Measurements from ENCODE around the gene SLC25A10. TPM values are rescaled to one million over a fixed set of nuclear protein-coding genes. Genes with fewer than 3 reads are reported as not detected.

The SLC25A10 gene
- total and polyA plus RNA-seq, 8 donors, result 12.0 to 55.8 (median 24.1) TPM

DNA sequence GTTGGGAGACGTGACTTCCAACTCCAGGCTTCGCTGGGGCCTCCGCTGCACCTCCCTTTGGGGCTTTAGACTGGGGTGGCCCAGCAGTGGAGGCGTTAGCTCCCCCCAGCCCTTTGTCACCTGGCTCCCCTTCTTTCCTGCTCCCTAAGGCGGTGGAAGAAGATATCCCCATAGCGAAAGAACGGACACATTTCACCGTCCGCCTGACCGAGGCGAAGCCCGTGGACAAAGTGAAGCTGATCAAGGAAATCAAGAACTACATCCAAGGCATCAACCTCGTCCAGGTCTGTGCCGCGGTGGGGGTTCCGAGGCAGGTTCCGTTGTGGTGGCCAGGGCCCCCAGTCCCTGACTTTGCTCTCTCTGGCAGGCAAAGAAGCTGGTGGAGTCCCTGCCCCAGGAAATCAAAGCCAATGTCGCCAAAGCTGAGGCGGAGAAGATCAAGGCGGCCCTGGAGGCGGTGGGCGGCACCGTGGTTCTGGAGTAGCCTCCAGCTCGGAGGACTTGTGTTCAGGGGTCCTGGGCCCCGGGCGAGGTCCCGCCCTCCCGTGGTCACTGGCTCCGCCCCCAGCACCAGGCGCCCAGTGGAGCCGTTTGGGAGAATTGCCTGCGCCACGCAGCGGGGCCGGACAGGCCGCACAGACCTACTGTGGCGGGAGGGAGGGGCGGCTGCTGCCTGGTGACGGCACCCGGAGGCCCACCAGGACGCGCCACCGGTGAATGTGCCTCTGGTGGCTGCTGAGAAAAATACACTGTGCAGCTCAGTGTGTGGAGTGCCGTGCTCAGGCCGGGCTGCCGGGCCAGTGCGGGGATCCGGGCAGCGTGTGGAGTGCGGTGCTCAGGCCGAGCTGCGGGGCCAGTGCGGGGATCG lies 5.1 kb upstream of the SLC25A10 start:
- no peaks in the 10 kb centered on the region for H3K27me3 ChIP-seq
- no peaks in the 10 kb centered on the region for H3K9me3 ChIP-seq
- H3K4me1 ChIP-seq, result peaks cover 13 to 22% (median 14%) of the 10 kb centered on the region in 3 donors
- no peak for ATAC-seq
- no peak overlapping the region for H3K4me3 ChIP-seq
- intact Hi-C loops (cut with DNase I), result no loop called here
- no peak overlapping the region for H3K27ac ChIP-seq
- 93 to 95% methylated on average over 46 to 54 of the region's 54 CpGs for WGBS, 2 donors
- peaks cover 0 to 11% (median 0%) of the 10 kb centered on the region in 3 donors for H3K36me3 ChIP-seq
- FAIRE-seq, result no peak
- DNase-seq, result peak in 1 of 6 donors; percentile 76
- TF ChIP-seq, protein P1, sequence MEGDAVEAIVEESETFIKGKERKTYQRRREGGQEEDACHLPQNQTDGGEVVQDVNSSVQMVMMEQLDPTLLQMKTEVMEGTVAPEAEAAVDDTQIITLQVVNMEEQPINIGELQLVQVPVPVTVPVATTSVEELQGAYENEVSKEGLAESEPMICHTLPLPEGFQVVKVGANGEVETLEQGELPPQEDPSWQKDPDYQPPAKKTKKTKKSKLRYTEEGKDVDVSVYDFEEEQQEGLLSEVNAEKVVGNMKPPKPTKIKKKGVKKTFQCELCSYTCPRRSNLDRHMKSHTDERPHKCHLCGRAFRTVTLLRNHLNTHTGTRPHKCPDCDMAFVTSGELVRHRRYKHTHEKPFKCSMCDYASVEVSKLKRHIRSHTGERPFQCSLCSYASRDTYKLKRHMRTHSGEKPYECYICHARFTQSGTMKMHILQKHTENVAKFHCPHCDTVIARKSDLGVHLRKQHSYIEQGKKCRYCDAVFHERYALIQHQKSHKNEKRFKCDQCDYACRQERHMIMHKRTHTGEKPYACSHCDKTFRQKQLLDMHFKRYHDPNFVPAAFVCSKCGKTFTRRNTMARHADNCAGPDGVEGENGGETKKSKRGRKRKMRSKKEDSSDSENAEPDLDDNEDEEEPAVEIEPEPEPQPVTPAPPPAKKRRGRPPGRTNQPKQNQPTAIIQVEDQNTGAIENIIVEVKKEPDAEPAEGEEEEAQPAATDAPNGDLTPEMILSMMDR (IDR thresholded peaks at IDR 0.05), result no peak

DNA sequence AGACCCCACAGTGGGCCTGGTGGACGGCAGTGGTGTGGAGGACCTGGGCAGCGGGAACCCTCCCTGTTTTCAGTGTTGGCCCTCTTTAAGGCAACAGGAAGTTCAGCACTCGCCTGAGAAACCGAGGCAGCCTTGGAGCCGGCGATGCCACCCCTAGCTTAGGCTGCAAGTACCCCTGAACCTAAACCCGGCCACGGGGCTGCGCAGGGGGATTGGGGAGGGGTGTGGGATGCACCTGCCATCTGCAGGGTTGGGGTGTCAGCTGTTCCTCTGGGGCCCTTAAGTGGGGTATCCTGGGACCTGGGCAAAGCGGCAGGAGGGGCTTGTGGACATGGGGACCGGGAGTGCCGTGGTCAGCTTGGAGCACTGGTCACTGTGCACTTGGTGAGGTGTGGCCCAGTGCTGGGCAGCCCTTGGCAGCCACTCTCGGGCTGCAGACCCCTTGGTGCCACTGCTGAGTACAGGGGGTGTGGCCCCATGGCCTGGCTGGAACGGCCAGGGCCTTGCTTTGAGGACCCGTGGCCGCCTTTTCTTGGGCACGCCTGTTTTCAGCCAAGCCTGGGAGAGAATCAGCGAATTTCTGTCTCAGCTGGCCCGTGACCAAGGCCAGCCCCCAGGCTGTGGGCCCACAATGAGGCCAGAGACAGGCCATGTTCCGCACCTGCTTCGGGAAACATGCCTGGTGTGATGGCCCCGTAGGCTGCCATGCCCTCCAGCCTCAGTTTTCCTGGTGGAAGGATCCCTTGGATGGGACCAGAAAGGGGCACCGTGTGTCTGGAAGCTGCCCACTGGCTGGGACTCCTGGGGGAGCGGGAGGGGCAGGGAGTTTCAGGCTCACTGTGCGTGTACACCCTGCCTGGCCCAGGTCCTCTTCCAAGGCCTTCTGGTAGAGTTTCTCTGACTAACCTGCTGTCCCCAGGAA lies 4.1 kb upstream of the SLC25A10 start:
- peaks cover 0 to 11% (median 0%) of the 10 kb centered on the region in 3 donors for H3K36me3 ChIP-seq
- FAIRE-seq, result no peak
- DNase-seq, result peak in 1 of 6 donors; percentile 76
- H3K27ac ChIP-seq, result no peak overlapping the region
- ATAC-seq, result no peak
- no peaks in the 10 kb centered on the region for H3K27me3 ChIP-seq
- intact Hi-C loops (cut with DNase I), result no loop called here
- peaks cover 11 to 20% (median 12%) of the 10 kb centered on the region in 3 donors for H3K4me1 ChIP-seq
- TF ChIP-seq, protein P1 (IDR thresholded peaks at IDR 0.05), result no peak
- no peak overlapping the region for H3K4me3 ChIP-seq
- H3K9me3 ChIP-seq, result no peaks in the 10 kb centered on the region
- 88 to 89% methylated on average over 24 to 25 of the region's 25 CpGs for WGBS, 2 donors

DNA sequence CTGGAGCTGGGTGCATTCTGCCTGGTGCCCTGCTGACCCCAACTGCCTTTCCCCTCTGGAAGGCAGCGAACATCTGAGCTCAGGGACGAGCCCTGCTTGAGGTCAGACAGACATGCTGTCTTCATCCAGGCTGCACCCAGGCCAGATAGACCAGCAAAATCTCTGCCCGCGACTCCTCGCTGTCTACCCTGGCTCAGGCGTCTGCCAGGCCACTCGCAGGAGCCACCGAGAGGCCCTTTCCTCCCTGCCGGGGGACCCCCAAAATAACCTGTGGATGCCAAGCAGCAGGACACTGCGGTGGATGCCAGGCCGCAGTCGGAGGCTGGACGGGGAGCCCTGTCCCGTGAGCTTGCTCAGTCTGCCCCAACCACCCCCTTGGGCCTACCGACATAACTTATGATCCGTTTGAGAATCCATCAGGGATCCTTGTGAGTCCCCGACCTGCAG lies 3.3 kb upstream of the SLC25A10 start:
- ATAC-seq (no peak), DNase-seq (no peak), FAIRE-seq (no peak)
- 89% methylated on average over 17 of the region's 17 CpGs for WGBS, 2 donors
- intact Hi-C loops (cut with DNase I), result no loop called here
- Histone ChIP-seq H3K36me3 (peaks cover 0 to 11% (median 0%) of the 10 kb centered on the region in 3 donors), H3K27ac (no peak overlapping the region), H3K4me3 (no peak overlapping the region), H3K4me1 (peaks cover 11 to 25% (median 12%) of the 10 kb centered on the region in 3 donors), H3K9me3 (no peaks in the 10 kb centered on the region), H3K27me3 (no peaks in the 10 kb centered on the region)
- TF ChIP-seq, protein P1 (IDR thresholded peaks at IDR 0.05), result no peak

DNA sequence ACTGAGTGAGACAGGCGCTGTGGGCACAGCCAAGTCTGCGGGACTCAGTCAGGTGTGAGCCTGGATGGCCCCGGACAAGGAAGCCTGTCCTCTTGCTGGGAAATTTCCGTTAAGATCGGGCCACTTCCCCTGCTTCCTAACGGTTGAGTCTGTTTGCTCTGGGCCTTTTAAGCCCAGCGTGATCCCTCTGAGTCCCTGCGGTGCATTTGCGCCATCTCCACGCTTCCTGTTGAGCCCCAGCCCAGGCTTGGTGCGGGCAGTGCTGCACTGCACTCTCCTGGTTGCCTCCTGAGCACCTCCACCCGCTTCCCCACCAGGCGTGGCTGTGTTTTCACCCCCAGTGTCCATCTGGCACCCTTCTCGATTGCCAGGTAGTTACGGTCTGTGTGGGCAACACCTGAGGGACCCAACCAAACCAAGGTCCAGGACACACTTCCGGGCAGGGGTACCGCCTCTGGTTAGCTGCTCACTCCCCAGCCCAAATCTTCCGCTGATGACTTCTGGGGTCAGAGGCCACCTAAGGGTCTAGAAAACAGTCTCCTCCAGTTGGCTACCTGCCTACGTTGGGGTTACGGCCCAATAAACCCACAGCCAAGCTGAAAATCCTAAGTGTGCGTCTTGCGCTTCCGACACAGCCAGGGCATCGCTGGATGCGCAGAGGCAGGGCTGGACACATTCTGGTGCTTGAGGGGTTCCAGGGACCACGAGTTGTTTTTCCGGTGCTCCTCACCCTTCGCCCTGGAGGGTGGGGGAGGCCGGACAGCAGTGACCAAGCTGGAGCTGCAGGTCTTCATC lies 1.4 kb upstream of the SLC25A10 start:
- TF ChIP-seq, protein P1 (IDR thresholded peaks at IDR 0.05), result no peak
- Histone ChIP-seq H3K9me3 (no peaks in the 10 kb centered on the region), H3K27me3 (no peaks in the 10 kb centered on the region), H3K36me3 (peaks cover 0 to 11% (median 0%) of the 10 kb centered on the region in 3 donors), H3K27ac (peak overlapping the region; percentile 64 to 92 (median 78)), H3K4me3 (no peak overlapping the region), H3K4me1 (peaks cover 11 to 26% (median 18%) of the 10 kb centered on the region in 3 donors)
- DNase-seq (peak in 2 of 6 donors; percentile 59 to 80), FAIRE-seq (no peak), ATAC-seq (peak in 1 of 4 donors; percentile 16)
- intact Hi-C loops (cut with DNase I), result no loop called here
- WGBS, 2 donors, result 43 to 44% methylated on average over 29 of the region's 29 CpGs

Data from pancreas (tissue), 10 donors.